ENCODE data around the gene RFTN1. TPM values are rescaled to one million over a fixed set of nuclear protein-coding genes. Genes with fewer than 3 reads are reported as not detected.
"Not testable (repeated sequence)": the region's sequence is repeated elsewhere in the genome, so short reads cannot be mapped to it uniquely, and the experiment has no call there.

The RFTN1 gene
- total RNA-seq, 1 donor from 2014 or later, result 119 TPM

DNA sequence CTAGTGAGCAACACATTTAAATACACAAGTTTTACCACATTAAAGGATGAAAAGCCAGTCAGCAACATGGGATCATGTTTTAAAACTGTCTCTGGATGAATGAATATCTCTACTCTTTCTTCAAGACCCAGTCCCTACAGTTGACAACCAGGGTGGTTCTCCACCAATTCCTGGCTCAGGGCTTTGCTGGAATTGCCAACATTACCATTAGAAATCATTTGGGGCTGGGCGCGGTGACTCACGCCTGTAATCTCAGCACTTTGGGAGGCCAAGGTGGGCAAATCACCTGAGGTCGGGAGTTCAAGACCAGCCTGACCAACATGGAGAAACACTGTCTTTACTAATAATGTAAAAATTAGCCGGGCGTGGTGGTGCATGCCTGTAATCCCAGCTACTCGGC, 203.0 kb downstream of the RFTN1 start:
- intact Hi-C loops (cut with DNase I), result loop anchor here (10.0 kb wide), 1 partner anchor 204 kb away; the partner anchor contains the start of gene RFTN1
- DNase-seq (ENCODE audit: low spot score); ATAC-seq: not testable (repeated sequence)

DNA sequence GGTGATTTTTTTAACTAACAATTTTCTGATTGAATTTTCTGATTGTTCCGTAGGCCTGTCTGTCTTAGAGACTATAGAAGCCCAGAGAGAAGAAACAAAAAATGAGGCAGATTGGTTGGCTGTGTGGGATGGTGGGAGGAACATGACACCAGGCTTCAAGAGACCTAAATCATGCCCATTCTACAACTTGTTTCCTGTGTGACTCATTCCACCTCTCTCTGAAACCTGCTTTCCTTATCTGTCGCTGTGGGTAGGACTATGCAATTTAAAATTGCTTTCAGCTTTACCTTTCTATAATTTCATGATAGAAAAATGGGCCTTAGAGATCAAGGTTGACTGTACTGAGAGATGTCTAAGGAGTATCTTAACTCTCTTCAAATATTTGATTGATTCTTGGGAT, 203.9 kb downstream of the RFTN1 start:
- DNase-seq (ENCODE audit: low spot score), result no peak
- ATAC-seq, result no peak
- intact Hi-C loops (cut with DNase I), result no loop called here

DNA sequence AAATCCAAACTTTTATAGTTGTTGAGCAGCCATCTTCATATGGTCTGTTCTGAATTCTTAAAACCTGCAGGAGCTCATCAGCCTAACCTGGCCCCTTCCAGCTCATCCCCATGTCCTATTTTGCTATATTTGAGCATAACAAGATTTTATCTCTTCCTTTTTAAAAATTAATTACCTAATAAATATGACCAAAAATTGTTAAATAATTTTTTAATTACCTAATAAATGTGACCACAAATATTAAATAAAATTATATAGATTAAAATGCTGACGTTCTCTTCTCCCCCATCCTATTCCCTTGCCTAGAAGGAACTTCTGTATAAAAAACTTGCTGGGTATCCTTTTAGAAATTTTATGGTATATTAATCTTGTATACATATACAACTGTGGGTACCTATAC, 204.8 kb downstream of the RFTN1 start:
- intact Hi-C loops (cut with DNase I), result no loop called here
- ATAC-seq, result no peak
- DNase-seq (ENCODE audit: low spot score), result no peak

DNA sequence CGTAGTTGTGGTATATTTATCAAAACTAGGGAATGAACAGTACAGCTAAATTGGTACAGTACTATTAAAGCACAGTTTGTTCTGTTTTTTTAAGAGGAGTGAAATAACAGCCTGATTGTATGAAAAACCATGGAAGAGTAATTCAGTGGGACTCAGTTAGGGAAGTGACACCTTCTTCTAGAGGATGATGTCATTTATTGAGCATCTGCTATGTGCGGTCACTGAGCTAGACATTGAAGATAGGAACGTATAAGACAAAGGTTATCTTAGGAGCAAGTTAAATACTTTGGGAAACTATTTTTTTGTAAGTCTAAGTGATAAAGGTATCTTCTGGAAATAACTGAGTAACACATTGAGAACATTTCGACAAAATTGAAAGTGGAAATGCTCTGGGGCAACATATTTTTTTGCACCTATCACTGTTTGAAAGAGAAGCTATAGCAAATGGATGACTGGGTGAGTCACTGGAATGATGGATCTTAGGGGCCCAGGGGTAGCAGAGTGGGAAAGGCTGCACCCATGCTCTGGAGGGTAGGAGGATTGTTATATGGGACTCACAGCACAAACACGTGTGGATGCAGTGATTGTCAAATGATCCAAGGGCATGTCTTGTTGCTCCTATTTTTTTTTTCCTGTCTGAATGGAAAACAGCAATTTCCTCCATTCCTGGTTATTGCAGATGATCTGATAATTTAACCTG, 205.5 kb downstream of the RFTN1 start:
- intact Hi-C loops (cut with DNase I), result no loop called here
- DNase-seq (ENCODE audit: low spot score), result no peak

DNA sequence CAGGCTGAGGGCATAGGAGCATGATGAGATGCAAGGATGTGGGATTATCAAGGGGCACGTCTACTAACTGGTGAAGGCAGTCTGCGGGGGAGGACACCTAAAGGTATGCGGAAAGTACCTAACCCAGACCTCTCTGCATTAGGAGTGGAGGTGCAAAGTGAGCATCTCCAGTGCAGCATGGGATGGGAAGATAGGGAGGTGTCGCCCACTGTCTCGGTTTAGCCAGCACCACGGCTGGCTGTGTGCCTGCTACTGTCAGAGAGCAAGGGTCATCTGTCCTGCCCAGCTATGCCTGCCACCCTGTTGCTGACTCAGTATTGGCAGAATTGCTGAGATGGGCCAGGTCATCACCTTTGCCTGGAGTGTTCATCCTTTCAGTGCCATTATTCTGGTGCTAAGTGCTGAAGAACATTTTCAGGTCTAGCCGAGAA, 208.4 kb downstream of the RFTN1 start:
- ATAC-seq, result peak; percentile 15
- intact Hi-C loops (cut with DNase I), result no loop called here
- no peak for DNase-seq (ENCODE audit: low spot score)

More for the DNA sequence above, 205.5 kb downstream of the RFTN1 start:
- no peak for ATAC-seq

DNA sequence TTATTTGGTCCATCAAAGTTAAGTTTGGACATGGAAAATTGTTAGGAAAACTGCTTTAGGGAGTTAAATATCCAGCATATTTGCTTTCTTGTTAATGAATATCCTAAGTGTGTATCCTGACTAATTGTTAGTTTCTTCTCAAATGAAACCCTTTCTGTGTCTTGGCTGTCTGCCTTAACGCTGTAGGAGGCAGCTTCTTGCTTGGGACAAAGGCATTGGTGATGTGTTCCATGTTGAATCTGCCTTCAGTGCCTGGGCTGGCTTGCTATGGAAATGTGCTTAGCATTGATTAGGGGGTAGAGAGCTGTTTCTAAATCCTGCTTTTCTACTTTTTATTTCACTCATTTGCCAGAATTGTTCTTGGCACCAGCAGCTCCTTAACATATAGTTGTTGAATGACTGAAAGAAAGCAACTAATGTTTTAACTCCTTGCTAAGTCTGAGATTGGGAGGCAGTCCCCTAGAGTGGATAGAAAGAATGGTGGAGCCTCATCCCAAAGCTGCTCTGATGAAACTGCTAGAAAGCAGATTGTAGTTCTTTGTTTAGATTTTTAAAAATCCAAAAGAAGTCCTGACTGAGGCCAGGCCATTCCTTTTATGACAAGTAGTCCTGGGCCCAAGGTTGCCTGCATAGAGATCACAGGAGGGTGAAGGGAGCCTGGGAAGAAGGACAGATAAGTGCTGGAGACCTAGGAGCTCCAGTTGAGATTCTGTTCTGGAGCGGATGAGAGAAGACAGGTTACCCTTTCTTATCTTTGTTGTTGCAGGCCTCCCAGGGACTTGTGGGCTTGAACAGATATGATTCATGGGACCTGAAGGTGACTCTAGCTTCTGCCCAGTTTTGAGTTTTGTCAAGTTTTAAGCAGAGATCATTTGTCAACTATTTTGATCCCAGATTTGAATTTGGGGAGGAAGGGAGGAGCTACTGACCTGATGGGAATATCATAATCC, 209.2 kb downstream of the RFTN1 start:
- ATAC-seq (no peak), DNase-seq (ENCODE audit: low spot score) (no peak)
- intact Hi-C loops (cut with DNase I), result no loop called here

DNA sequence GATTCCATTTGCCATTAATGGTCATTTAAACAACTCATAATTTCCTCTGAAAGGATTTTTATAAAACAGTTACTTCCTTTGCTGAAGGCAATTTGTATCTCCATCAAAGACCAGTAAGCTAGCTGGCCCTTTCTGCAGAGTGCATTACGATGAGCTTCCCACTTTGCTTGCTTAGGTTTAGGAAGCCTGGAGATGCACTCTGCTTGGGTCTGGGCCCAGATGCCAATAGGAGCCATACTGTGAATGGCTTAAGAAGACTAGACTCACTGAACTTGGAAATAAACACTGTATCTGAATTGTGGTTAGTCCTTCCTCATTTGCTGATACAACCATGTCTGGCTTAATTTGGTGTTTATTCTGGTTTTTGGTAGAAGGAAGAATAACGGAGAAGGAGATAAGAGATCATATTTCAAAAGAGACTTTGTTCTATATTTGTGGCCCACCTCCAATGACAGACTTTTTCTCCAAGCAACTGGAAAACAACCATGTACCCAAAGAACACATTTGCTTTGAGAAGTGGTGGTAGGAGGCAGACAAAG, 210.4 kb downstream of the RFTN1 start:
- intact Hi-C loops (cut with DNase I), result no loop called here
- no peak for DNase-seq (ENCODE audit: low spot score)
- ATAC-seq, result no peak

DNA sequence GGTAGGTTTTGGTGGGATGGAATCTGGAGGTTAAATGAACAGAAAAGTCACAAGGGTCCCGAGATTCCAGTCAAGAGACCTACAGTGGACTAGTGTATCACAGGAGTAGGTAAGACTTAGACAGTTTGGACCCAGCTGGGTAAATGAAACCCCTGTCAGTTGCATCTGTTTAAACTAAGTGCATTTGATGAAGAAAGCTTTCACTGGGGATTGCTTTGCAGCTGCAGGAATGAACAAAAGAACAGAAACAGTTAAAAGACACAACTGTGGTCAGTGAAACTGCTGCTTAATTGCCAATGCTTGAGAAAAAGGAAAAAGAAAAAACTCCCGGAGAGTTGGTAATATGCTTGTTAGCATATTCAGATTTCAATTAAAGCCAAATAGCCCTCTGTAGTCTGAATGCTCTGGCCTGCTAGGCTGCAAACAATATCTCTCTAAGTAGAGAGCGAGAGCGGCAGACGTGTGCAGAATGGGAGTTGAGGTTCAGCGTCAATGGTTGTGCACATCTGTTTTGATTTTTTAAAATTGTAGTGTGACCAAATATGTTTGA, 211.3 kb downstream of the RFTN1 start:
- no peak for ATAC-seq
- DNase-seq (ENCODE audit: low spot score), result no peak

DNA sequence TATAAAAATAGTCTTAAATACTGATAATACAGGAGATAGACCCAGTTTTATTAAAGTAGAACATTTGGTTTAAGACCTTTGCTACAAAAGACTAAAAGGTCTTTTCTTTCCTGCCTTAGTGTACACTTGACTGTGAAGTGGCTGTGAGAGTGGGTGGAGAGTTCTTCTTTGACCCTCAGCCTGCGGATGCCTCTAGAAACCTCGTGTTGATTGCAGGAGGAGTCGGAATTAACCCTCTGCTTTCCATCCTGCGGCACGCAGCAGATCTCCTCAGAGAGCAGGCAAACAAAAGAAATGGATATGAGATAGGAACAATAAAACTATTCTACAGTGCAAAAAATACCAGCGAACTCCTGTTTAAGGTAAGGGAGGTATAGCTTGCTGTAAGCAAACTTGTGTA, 212.0 kb downstream of the RFTN1 start:
- ATAC-seq (no peak), DNase-seq (ENCODE audit: low spot score) (no peak)
- intact Hi-C loops (cut with DNase I), result no loop called here

More for the DNA sequence above, 211.3 kb downstream of the RFTN1 start:
- intact Hi-C loops (cut with DNase I), result no loop called here

DNA sequence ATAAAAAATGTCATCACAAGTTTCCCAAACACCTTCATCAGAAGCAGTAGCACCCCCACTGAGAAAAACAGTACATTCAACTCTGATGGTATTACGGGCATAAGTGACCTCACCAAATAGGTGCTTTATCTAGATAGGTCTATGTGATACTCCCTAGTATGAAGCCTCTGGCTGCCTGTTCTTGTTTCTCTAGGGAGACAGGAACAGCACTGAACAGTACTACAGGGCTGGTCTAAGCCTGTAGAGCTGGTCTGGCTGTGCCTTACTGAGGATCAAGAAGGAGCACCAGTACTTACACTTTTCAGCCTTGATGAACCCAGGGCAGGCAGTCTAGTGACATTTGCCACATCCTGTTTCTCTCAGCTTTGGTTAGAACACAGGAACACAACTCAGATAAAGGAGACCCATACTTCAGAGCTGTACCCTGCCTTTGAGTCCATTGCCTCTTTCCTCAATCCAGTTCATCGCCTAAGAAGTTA, 212.6 kb downstream of the RFTN1 start:
- DNase-seq (ENCODE audit: low spot score) (no peak), ATAC-seq (peak; percentile 41)
- intact Hi-C loops (cut with DNase I), result no loop called here

DNA sequence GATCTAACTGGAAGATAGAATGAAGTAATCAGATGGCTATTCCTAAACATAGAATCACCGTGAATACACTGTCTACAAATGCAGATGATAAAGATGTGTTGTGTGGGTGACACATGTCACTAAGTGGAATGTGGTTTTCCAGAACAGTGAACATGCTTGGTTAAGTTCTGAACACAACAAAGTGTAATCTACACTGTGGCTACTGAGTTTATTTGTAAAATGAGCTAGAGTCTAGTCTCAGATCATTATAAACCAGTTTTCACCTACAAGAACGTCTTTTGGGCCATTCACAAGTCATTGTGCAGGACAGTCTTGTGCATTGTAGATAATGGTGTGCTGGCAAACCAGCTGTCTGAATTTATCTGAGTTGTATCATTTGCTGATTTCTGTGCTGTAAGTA, 213.2 kb downstream of the RFTN1 start:
- intact Hi-C loops (cut with DNase I), result no loop called here
- no peak for DNase-seq (ENCODE audit: low spot score)
- ATAC-seq, result no peak

DNA sequence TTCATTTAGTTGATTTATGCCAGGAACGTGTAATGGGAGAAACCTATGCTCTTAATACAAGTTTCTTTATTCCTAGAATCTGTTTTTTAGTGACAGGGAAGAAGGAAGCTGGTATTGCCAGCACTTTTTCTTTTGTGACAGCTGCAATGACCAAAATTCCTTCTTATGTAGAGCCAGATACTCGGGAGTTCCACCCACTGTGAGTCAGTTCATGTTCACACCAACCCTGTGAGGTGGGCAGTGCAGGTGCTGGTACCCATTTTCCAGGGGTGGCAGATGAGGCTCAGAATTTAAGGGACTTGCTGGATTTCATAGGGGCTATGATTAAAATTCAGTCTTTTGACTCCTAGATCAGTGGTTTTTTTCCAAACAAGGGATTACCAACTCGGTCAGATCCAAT, 213.8 kb downstream of the RFTN1 start:
- intact Hi-C loops (cut with DNase I), result no loop called here
- ATAC-seq (no peak), DNase-seq (ENCODE audit: low spot score) (no peak)

DNA sequence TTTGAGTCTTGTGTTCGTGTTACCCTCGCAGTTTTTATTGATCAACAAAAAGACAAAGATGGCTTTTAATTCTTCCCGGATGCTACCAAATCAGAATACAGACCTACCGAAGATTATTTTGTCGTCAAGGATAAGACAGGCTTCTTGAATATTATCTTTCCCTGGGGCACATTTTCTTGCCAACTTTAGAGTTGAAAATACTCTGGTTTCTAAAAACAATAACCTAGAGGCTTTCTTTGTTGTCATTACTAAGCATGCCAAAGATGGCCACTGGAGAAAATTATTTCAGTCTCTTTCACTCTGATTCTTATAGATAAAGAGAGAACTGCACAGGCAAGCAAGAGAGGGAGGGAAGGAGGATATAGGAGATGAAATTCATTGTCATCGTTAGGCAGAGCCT, 214.6 kb downstream of the RFTN1 start:
- intact Hi-C loops (cut with DNase I), result no loop called here
- DNase-seq (ENCODE audit: low spot score), result no peak
- ATAC-seq, result peak; percentile 41

DNA sequence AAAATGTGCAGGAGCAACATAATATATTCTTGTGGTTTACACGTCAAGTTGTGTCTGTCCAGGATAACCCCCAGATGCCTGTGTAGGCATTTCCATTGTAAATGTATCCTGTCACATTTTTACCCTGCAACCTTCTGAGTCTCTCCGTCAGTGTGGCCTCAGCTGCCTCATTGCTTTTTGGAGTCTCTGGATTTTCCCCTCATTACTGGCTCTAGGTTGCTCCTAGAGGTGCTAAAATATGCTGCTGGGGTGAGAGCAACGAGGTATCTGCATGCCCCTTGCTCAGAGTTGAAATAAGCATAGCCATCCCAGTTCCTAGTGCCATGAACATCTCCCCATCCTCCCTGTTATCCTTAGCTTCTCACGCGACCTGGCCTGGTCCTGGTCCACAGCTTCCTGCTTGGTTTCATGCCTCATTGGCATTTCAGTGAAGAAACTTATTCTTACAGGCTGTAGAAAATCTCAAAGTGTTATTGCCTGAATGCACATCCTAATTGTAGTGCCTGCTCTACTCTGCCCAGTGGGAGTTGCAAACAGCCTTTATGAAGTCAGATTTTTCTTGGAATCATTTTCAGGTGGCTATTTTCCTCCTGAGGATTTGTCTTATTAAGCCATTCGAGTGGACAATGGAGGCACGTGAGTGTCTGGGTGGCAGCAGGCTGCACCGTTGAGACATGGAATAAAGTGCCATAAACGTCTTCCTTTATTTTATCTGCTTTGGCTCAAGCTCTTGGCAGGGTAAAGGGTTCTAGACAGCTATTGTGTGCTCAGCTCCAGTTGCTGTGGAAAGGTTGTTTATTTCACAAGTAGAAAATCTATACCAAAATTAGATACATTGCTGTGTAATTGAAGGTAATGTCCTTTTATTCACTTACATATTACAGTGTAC, 215.3 kb downstream of the RFTN1 start:
- ATAC-seq, result peak; percentile 14
- DNase-seq (ENCODE audit: low spot score), result no peak
- intact Hi-C loops (cut with DNase I), result no loop called here

DNA sequence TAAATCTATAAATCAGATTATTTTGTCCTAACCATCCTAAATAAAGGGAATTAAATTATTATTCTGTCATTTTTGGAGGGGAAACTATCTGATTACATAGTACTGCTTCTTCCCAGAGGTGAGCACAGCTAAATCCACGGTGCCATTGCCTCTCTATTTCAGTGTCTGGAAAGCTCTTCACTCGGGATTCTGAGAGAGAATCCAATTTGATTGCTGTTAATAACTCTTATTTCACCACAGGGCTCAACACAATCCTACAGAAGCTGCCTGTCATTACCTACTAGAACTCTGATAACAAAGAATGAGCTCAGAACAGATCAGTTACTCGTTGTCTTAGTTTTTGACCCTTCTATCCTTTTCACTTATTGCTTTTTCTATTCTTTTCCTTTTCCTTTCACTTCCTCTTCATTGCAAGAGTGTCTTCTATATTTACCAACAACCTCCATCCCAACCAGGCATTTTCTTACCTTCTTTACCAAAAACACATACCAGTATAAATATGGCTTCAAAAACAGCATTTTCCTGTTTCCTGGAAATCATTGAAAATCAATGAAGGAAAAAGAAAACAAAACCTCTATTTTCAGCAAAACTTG, 218.1 kb downstream of the RFTN1 start:
- intact Hi-C loops (cut with DNase I), result no loop called here
- ATAC-seq, result no peak
- no peak for DNase-seq (ENCODE audit: low spot score)

DNA sequence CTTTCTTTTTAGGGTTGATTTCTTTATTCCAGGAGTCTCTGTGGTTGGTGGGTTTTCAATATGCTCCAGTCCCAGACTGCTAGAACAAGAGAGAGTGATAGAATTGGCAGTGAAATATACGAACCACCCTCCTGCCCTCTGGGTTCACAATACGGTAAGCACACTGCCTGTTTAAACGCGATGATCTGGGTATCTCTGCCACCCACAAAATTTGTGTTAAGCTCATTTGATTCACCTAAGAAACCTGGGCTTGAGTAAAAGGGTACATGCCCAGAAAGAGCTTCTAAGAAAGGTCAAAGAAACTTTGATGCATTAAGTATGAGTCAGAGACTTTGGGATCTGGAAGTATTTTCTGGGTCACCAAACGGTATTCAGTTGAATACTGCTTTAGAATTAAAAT, 218.7 kb downstream of the RFTN1 start:
- intact Hi-C loops (cut with DNase I), result no loop called here
- no peak for ATAC-seq

DNA sequence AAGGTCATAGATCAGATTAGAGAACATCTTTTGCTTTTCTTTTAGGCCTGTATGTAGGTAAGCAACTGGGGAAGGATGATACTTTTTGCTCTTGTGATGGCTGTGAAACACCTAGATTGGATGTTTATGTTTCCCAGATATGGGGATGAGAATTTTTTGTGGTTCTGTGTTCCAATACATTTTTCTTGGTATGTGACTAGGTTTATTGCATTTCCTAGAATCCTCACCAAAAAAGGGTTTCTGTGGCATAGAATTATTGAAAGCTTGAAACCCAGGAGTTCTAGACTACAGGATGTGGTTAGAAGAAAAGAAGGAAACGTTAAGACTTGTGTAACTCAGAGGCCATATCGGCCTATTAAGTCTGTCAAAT, 222.7 kb downstream of the RFTN1 start:
- ATAC-seq (no peak), DNase-seq (ENCODE audit: low spot score) (no peak)
- intact Hi-C loops (cut with DNase I), result no loop called here

More for the DNA sequence above, 218.7 kb downstream of the RFTN1 start:
- no peak for DNase-seq (ENCODE audit: low spot score)

Measured in sciatic nerve (tissue), 2 donors.